HG02870 (cell line): ENCODE results near the gene ARHGAP8.
"Not testable (repeated sequence)": the region's sequence is repeated elsewhere in the genome, so short reads cannot be mapped to it uniquely, and the experiment has no call there.

ENCODE experiments used
- ATAC-seq: cut with Tn5 transposase; IDR thresholded peaks from one replicate; pipeline ENCODE4 v1.9.1; 2021; ENCODE audit warnings: mild to moderate bottlenecking, moderate library complexity; ENCODE audit not compliant: unreplicated experiment

ARHGAP8 gene

GRCh38 chr22:44799946-44800634 is 47.7 kb downstream of the ARHGAP8 start:
- not testable (repeated sequence) for ATAC-seq

GRCh38 chr22:44801476-44801875 is 49.1 kb downstream of the ARHGAP8 start:
- no peak for ATAC-seq

GRCh38 chr22:44802071-44802700 is 49.8 kb downstream of the ARHGAP8 start:
- no peak for ATAC-seq

GRCh38 chr22:44802956-44803355 is 50.6 kb downstream of the ARHGAP8 start:
- ATAC-seq, result no peak

- no peak for ATAC-seq
These were observed 52.0 kb downstream of the ARHGAP8 start for GRCh38 chr22:44804327-44804726.

GRCh38 chr22:44805711-44806110 is 53.3 kb downstream of the ARHGAP8 start:
- no peak for ATAC-seq

- ATAC-seq, result no peak
These were observed 54.9 kb downstream of the ARHGAP8 start for GRCh38 chr22:44807232-44807631.

GRCh38 chr22:44807915-44808690 is 55.7 kb downstream of the ARHGAP8 start:
- ATAC-seq, result no peak

GRCh38 chr22:44809456-44809855 is 57.1 kb downstream of the ARHGAP8 start:
- no peak for ATAC-seq

- ATAC-seq, result no peak
These were observed 58.8 kb downstream of the ARHGAP8 start for GRCh38 chr22:44811141-44811540.

- no peak for ATAC-seq
These were observed 61.0 kb downstream of the ARHGAP8 start for GRCh38 chr22:44813416-44813815.

GRCh38 chr22:44814266-44815098 is 62.1 kb downstream of the ARHGAP8 start:
- ATAC-seq, result no peak

GRCh38 chr22:44815099-44816070 is 63.0 kb downstream of the ARHGAP8 start:
- ATAC-seq, result no peak

GRCh38 chr22:44816141-44816540 is 63.8 kb downstream of the ARHGAP8 start:
- ATAC-seq, result no peak

GRCh38 chr22:44818727-44819126 is 66.4 kb downstream of the ARHGAP8 start:
- no peak for ATAC-seq

GRCh38 chr22:44819966-44820631 is 67.7 kb downstream of the ARHGAP8 start:
- no peak for ATAC-seq

- no peak for ATAC-seq
These were observed 69.5 kb downstream of the ARHGAP8 start for GRCh38 chr22:44821741-44822475.

GRCh38 chr22:44822534-44822933 is 70.2 kb downstream of the ARHGAP8 start:
- no peak for ATAC-seq

GRCh38 chr22:44823396-44823795 is 71.0 kb downstream of the ARHGAP8 start:
- no peak for ATAC-seq
